ENCODE data around the gene CERCAM.

- TF ChIP-seq EZH2 (IDR thresholded peaks at IDR 0.05; ENCODE audit: insufficient read depth, poor library complexity, severe bottlenecking) (no peak), EZH2phosphoT487 (IDR thresholded peaks at IDR 0.05; ENCODE audit: insufficient read depth, low read depth) (no peak)
These were observed 38.4 kb upstream of the CERCAM start for GRCh38 chr9:128382261-128382660.
